Measurements from ENCODE around the gene CDK13.

Gene CDK13

DNA sequence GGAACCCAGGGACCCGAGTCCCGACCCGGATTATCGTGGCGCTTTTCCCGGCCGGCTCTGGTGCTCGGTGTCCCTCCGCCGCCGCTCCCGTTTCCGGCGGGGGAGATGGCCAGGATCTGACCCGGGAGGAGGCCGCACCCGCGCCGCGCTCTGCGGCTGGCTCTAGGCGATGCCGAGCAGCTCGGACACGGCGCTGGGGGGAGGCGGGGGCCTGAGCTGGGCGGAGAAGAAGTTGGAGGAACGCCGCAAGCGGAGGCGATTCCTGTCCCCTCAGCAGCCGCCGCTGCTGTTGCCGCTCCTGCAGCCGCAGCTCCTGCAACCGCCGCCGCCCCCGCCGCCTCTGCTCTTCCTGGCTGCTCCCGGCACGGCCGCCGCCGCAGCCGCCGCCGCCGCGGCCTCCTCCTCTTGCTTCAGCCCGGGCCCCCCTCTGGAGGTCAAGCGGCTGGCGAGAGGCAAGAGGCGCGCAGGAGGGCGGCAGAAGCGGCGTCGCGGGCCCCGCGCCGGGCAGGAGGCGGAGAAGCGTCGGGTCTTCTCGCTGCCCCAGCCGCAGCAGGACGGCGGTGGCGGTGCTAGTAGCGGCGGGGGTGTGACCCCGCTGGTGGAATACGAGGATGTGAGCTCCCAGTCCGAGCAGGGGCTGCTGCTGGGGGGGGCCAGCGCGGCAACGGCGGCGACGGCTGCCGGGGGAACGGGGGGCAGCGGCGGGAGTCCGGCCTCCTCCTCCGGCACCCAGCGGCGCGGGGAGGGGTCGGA is 593 bp downstream of the CDK13 start:
- under 1% methylated on average over 93 of the region's 93 CpGs for WGBS
- peak overlapping the region; percentile 84 for H3K9ac ChIP-seq (ENCODE audit: low read depth, low read length)
- H3K4me1 ChIP-seq (ENCODE audit: insufficient read depth, low read length) = peaks cover 17% of the 10 kb centered on the region

DNA sequence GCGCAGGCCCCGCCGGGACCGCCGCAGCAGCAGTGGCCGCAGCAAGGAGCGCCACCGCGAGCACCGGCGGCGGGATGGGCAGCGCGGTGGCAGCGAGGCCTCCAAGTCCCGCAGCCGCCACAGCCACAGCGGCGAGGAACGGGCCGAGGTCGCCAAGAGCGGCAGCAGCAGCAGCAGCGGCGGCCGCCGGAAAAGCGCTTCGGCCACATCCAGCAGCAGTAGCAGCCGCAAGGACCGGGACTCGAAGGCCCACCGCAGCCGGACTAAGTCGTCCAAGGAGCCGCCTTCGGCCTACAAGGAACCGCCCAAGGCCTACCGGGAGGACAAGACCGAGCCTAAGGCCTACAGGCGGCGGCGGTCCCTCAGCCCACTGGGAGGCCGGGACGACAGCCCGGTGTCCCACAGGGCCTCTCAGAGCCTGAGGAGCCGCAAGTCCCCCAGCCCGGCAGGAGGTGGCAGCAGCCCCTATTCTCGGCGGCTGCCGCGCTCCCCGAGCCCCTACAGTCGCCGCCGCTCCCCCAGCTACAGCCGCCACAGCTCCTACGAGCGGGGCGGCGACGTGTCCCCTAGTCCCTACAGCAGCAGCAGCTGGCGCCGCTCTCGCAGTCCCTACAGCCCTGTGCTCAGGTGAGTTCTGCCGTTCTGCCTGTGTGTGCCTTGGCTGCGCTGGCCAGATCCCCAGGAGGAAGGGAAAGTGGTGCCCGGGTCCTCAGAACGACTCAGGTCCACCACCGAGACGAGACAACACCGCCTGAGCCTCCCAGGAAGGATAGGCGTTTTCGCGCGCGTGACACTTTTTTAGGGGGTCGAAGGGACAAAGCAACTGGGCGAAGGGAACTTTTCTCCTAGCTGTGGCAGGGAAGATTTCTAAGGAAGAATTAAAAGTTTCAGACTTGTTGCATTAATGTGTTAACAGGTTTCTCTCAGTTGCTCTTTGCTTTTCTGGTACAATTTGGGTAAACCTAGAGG is 1.5 kb downstream of the CDK13 start:
- WGBS = under 1% methylated on average over 79 of the region's 79 CpGs
- H3K9me3 ChIP-seq (ENCODE audit: insufficient read depth, low read depth, low read length) = no peaks in the 10 kb centered on the region

More for the DNA sequence above, 593 bp downstream of the CDK13 start:
- H3K4me3 ChIP-seq (ENCODE audit: low read length) = peak overlapping the region; percentile 75
- peak overlapping the region; percentile 94 for H3K27ac ChIP-seq (ENCODE audit: low read depth, low read length)
- H3K9me3 ChIP-seq (ENCODE audit: insufficient read depth, low read depth, low read length) = no peaks in the 10 kb centered on the region
- 0 out of 2 replicates have a peak, but pooled peaks cover 3% of the 10 kb centered on the region for H3K36me3 ChIP-seq (ENCODE audit: insufficient read depth, low read length)
- no peaks in the 10 kb centered on the region for H3K27me3 ChIP-seq (ENCODE audit: insufficient read depth, low read length)

DNA sequence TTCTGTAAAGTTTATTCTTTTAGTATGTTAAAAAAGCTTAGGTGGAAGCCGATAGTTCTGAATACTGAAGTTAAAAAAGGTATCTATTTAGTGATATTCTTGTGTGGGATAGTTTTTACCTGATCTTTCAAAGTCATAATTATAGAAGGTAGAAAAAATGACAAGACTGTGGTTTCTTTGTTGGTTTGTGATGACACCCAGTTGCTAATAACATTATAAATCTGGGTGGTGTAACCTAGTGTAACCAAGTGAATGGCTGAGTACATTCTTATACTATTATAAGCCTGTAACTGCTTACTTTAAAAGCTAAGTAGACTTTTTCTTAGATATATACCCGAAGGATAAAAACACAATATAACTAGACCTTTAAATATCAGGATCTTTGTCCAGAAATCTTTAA is 2.3 kb downstream of the CDK13 start:
- H3K9me3 ChIP-seq (ENCODE audit: insufficient read depth, low read depth, low read length) = no peaks in the 10 kb centered on the region
- peak overlapping the region; percentile 75 for H3K4me3 ChIP-seq (ENCODE audit: low read length)
- H3K36me3 ChIP-seq (ENCODE audit: insufficient read depth, low read length) = 0 out of 2 replicates have a peak, but pooled peaks cover 3% of the 10 kb centered on the region
- H3K27me3 ChIP-seq (ENCODE audit: insufficient read depth, low read length) = no peaks in the 10 kb centered on the region
- H3K4me1 ChIP-seq (ENCODE audit: insufficient read depth, low read length) = peaks cover 17% of the 10 kb centered on the region
- peak overlapping the region; percentile 84 for H3K9ac ChIP-seq (ENCODE audit: low read depth, low read length)
- H3K27ac ChIP-seq (ENCODE audit: low read depth, low read length) = no peak overlapping the region
- WGBS = 20% methylated on average over 1 of the region's 2 CpGs

More for the DNA sequence above, 1.5 kb downstream of the CDK13 start:
- peaks cover 17% of the 10 kb centered on the region for H3K4me1 ChIP-seq (ENCODE audit: insufficient read depth, low read length)
- peak overlapping the region; percentile 84 for H3K9ac ChIP-seq (ENCODE audit: low read depth, low read length)
- H3K4me3 ChIP-seq (ENCODE audit: low read length) = peak overlapping the region; percentile 75
- peak overlapping the region; percentile 59 for H3K27ac ChIP-seq (ENCODE audit: low read depth, low read length)
- 0 out of 2 replicates have a peak, but pooled peaks cover 3% of the 10 kb centered on the region for H3K36me3 ChIP-seq (ENCODE audit: insufficient read depth, low read length)
- H3K27me3 ChIP-seq (ENCODE audit: insufficient read depth, low read length) = no peaks in the 10 kb centered on the region

DNA sequence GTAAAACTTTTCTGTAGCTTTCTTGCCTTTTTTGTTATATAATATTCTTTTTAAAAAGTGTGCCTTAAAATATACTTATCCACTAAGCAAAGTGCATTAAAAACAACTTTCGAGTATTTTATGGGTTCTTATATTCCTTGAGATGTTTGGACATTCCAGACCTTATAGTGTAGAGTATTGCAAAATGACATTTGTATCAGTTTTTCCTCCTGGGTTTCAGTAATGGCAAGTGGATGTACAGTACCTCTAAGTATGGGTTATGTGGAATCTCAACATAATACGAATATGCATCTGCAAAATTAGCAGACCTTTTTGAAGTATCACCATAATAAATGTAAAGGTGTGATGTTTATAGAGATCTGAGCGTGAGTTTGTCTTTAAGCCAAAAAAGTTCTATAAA is 2.7 kb downstream of the CDK13 start:
- H3K9ac ChIP-seq (ENCODE audit: low read depth, low read length) = peak overlapping the region; percentile 84; the same call in 1 of the 2 replicates
- 45% methylated on average over 2 of the region's 3 CpGs for WGBS
- H3K27me3 ChIP-seq (ENCODE audit: insufficient read depth, low read length) = no peaks in the 10 kb centered on the region
- 0 out of 2 replicates have a peak, but pooled peaks cover 3% of the 10 kb centered on the region for H3K36me3 ChIP-seq (ENCODE audit: insufficient read depth, low read length)
- peak overlapping the region; percentile 75 for H3K4me3 ChIP-seq (ENCODE audit: low read length)
- H3K9me3 ChIP-seq (ENCODE audit: insufficient read depth, low read depth, low read length) = no peaks in the 10 kb centered on the region
- peaks cover 21% of the 10 kb centered on the region for H3K4me1 ChIP-seq (ENCODE audit: insufficient read depth, low read length)
- H3K27ac ChIP-seq (ENCODE audit: low read depth, low read length) = no peak overlapping the region

DNA sequence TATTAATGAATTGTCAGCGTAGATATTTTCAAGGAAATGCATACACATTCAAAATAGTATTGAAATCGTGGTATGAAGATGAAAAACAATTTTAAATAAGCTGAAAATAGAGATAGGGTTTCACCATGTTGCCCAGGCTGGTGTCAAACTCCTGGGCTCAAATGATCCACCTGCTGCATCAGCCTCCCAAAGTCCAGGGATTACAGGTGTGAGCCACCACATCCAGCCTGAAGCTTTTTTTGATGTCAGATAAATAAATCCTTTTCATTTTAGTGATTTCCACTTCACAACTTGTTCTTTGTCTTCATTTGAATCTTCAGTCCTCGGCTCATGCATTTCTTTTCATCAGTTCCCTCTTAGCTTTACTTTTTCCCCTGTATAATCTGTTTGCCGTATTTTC is 4.6 kb downstream of the CDK13 start:
- Histone ChIP-seq H3K27ac (ENCODE audit: low read depth, low read length) (no peak overlapping the region), H3K9me3 (ENCODE audit: insufficient read depth, low read depth, low read length) (no peaks in the 10 kb centered on the region), H3K4me1 (ENCODE audit: insufficient read depth, low read length) (peaks cover 30% of the 10 kb centered on the region), H3K27me3 (ENCODE audit: insufficient read depth, low read length) (no peaks in the 10 kb centered on the region), H3K4me3 (ENCODE audit: low read length) (no peak overlapping the region), H3K9ac (ENCODE audit: low read depth, low read length) (no peak overlapping the region), H3K36me3 (ENCODE audit: insufficient read depth, low read length) (0 out of 2 replicates have a peak, but pooled peaks cover 3% of the 10 kb centered on the region)
- 90% methylated on average over 3 of the region's 4 CpGs for WGBS

DNA sequence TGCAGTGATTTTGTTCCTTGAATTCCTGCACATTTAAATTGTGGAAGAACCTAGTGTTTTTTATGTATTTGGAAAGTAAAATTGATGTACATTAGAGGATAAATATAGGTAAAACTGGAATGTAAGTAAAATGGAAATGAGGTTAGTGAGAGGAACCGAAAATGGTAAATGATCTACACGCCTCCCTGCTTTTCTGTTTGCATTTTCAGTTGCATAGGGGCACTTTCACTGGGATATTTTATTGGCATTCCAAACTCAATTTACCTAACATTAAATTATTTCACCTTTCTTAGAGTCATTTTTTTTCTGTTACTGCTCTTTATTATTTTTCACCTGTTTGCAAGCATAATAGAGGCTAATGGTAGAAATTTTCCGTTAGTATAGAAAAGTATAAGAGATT is 8.0 kb downstream of the CDK13 start:
- H3K36me3 ChIP-seq (ENCODE audit: insufficient read depth, low read length) = 0 out of 2 replicates have a peak, but pooled peaks cover 3% of the 10 kb centered on the region

DNA sequence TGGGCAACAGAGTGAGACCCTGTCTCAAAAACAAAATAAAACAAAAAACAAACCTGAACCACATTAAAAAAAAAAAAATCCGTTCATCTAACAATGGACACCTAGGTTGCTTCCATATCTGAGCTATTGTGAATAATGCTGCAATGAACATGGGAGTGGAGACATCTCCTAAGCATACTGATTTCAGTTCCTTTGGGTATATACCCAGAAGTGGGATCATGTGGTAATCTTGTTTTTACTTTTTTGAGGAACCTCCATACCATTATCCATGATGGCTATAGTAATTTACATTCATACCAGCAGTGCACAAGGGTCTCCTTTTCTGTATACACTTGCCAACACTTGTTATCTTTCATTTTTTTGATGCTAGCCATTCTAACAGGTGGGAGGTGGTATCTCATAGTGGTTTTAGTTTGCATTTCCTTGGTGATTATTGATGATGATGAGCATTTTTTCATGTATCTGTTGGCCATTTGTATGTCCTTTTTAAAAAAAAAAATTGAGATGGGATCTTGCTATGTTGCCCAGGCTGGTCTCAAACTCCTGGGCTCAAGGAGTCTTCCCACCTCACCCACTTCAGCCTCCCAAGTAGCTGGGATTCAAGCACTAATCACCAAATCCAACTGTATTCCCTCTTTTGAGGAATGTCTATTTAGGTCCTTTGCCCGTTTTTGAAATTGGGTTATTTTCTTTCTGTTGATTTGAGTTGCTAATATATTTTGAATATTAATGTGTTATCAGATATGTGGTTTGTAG is 17.5 kb downstream of the CDK13 start:
- 100% methylated on average over 2 of the region's 2 CpGs for WGBS
- Histone ChIP-seq H3K36me3 (ENCODE audit: insufficient read depth, low read length) (no peaks in the 10 kb centered on the region), H3K4me1 (ENCODE audit: insufficient read depth, low read length) (peaks cover 17% of the 10 kb centered on the region; the same call in 1 of the 2 replicates), H3K27me3 (ENCODE audit: insufficient read depth, low read length) (no peaks in the 10 kb centered on the region), H3K9ac (ENCODE audit: low read depth, low read length) (no peak overlapping the region), H3K9me3 (ENCODE audit: insufficient read depth, low read depth, low read length) (no peaks in the 10 kb centered on the region), H3K4me3 (ENCODE audit: low read length) (no peak overlapping the region), H3K27ac (ENCODE audit: low read depth, low read length) (no peak overlapping the region)

More for the DNA sequence above, 8.0 kb downstream of the CDK13 start:
- Histone ChIP-seq H3K27ac (ENCODE audit: low read depth, low read length) (no peak overlapping the region), H3K9me3 (ENCODE audit: insufficient read depth, low read depth, low read length) (no peaks in the 10 kb centered on the region), H3K9ac (ENCODE audit: low read depth, low read length) (no peak overlapping the region), H3K4me3 (ENCODE audit: low read length) (no peak overlapping the region), H3K27me3 (ENCODE audit: insufficient read depth, low read length) (no peaks in the 10 kb centered on the region), H3K4me1 (ENCODE audit: insufficient read depth, low read length) (peaks cover 26% of the 10 kb centered on the region)
- 87% methylated on average over 2 of the region's 3 CpGs for WGBS

DNA sequence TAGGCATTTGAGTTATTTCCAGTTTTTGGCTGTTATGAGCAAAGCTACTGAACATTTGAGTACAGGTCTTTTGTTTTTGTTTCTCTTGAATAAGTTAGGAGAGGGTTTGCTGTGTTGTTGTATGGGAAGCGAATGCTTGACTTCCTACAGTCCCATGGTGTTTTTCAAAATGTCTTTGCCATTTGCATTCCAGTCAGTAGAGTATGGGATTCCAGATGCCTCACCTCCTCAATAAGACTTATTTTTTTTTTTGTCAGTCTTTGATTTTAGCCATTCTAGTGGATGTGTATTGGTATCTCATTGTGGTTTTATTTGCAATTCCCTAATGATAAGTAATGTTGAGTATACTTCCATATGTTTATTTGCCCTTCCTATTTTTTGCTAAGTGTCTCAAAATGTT is 19.4 kb downstream of the CDK13 start:
- Histone ChIP-seq H3K27ac (ENCODE audit: low read depth, low read length) (peak overlapping the region; percentile 39; the same call in 1 of the 2 replicates), H3K9ac (ENCODE audit: low read depth, low read length) (0 out of 2 replicates have a peak overlapping the region, but pooled peaks have one; percentile 17), H3K36me3 (ENCODE audit: insufficient read depth, low read length) (no peaks in the 10 kb centered on the region), H3K4me3 (ENCODE audit: low read length) (no peak overlapping the region), H3K9me3 (ENCODE audit: insufficient read depth, low read depth, low read length) (no peaks in the 10 kb centered on the region), H3K27me3 (ENCODE audit: insufficient read depth, low read length) (no peaks in the 10 kb centered on the region), H3K4me1 (ENCODE audit: insufficient read depth, low read length) (peaks cover 17% of the 10 kb centered on the region; the same call in 1 of the 2 replicates)
- WGBS = 85% methylated on average over 1 of the region's 1 CpG

DNA sequence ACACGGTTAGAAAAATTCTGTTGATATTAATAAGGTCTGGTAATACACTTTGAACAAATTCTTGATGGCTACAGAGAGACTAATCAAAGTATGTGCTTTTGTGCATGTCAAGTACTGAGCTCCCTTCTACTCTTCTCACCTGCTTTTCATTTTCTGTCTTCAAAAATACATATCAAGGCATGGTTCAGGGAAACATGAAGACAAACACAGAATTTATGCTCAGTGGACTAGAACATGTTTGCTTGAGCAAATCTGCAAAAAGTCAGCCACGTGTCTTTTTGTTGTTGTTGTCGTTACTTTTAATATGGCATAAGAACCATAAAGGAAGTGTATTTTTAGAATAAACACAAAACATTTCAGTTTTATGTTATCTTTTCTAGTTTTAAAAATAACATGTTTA is 21.9 kb downstream of the CDK13 start:
- no peak overlapping the region for H3K27ac ChIP-seq (ENCODE audit: low read depth, low read length)
- H3K4me1 ChIP-seq (ENCODE audit: insufficient read depth, low read length) = peaks cover 23% of the 10 kb centered on the region

DNA sequence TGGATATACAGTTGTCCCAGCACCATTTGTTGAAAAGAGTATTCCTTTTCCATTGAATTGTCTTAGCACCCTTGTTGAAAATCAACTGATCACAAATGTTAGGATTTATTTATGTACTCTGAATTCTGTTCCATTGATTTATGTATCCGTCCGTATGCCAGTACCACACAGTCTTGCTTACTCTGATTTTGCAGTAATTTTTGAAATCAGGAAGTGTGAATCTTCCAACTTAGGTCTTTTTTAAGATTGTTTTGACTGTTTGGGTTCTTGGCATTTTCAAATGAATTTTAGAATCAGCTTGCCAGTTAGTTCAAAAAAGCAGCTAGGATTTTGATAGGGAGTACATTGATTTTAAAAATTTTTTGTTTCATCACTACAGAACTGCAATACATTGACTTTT is 23.7 kb downstream of the CDK13 start:
- Histone ChIP-seq H3K27me3 (ENCODE audit: insufficient read depth, low read length) (no peaks in the 10 kb centered on the region), H3K9me3 (ENCODE audit: insufficient read depth, low read depth, low read length) (no peaks in the 10 kb centered on the region), H3K27ac (ENCODE audit: low read depth, low read length) (no peak overlapping the region), H3K4me3 (ENCODE audit: low read length) (no peak overlapping the region), H3K4me1 (ENCODE audit: insufficient read depth, low read length) (peaks cover 34% of the 10 kb centered on the region), H3K36me3 (ENCODE audit: insufficient read depth, low read length) (no peaks in the 10 kb centered on the region), H3K9ac (ENCODE audit: low read depth, low read length) (no peak overlapping the region)
- 93% methylated on average over 2 of the region's 2 CpGs for WGBS

More for the DNA sequence above, 21.9 kb downstream of the CDK13 start:
- no peaks in the 10 kb centered on the region for H3K27me3 ChIP-seq (ENCODE audit: insufficient read depth, low read length)
- H3K4me3 ChIP-seq (ENCODE audit: low read length) = no peak overlapping the region
- H3K36me3 ChIP-seq (ENCODE audit: insufficient read depth, low read length) = no peaks in the 10 kb centered on the region
- no peak overlapping the region for H3K9ac ChIP-seq (ENCODE audit: low read depth, low read length)
- H3K9me3 ChIP-seq (ENCODE audit: insufficient read depth, low read depth, low read length) = no peaks in the 10 kb centered on the region
- whole genome bisulfite sequencing = 100% methylated on average over 2 of the region's 3 CpGs

All from HUES64 (cell line).